ENCODE data around the gene DAB1.
"Not testable (repeated sequence)": the region's sequence is repeated elsewhere in the genome, so short reads cannot be mapped to it uniquely, and the experiment has no call there.

The DAB1 gene

GRCh38 chr1:57127976-57128375 is 295.9 kb downstream of the DAB1 start:
- DNase-seq (ENCODE audit: low read depth in 1 of 2, low spot score in 1 of 2) = no peak

- no peak for DNase-seq (ENCODE audit: low read depth in 1 of 2, low spot score in 1 of 2)
Observed at GRCh38 chr1:57124768-57125446, 299.0 kb downstream of the DAB1 start.

- DNase-seq (ENCODE audit: low read depth in 1 of 2, low spot score in 1 of 2) = no peak
Observed at GRCh38 chr1:57124170-57124569, 299.7 kb downstream of the DAB1 start.

- no peak for DNase-seq (ENCODE audit: low read depth in 1 of 2, low spot score in 1 of 2)
Observed at GRCh38 chr1:57122031-57122430, 301.8 kb downstream of the DAB1 start.

- DNase-seq (ENCODE audit: low read depth in 1 of 2, low spot score in 1 of 2) = no peak
Observed at GRCh38 chr1:57118948-57119603, 304.8 kb downstream of the DAB1 start.

GRCh38 chr1:57117753-57118152 is 306.1 kb downstream of the DAB1 start:
- no peak for DNase-seq (ENCODE audit: low read depth in 1 of 2, low spot score in 1 of 2)

- DNase-seq (ENCODE audit: low read depth in 1 of 2, low spot score in 1 of 2) = no peak
Observed at GRCh38 chr1:57116871-57117270, 307.0 kb downstream of the DAB1 start.

GRCh38 chr1:57115030-57115614 is 308.7 kb downstream of the DAB1 start:
- no peak for DNase-seq (ENCODE audit: low read depth in 1 of 2, low spot score in 1 of 2)

- DNase-seq (ENCODE audit: low read depth in 1 of 2, low spot score in 1 of 2) = no peak
Observed at GRCh38 chr1:57112148-57112547, 311.7 kb downstream of the DAB1 start.

- DNase-seq (ENCODE audit: low read depth in 1 of 2, low spot score in 1 of 2) = no peak
Observed at GRCh38 chr1:57111175-57111574, 312.7 kb downstream of the DAB1 start.

- no peak for DNase-seq (ENCODE audit: low read depth in 1 of 2, low spot score in 1 of 2)
Observed at GRCh38 chr1:57109883-57110282, 314.0 kb downstream of the DAB1 start.

GRCh38 chr1:57109247-57109646 is 314.6 kb downstream of the DAB1 start:
- DNase-seq (ENCODE audit: low read depth in 1 of 2, low spot score in 1 of 2) = no peak

GRCh38 chr1:57106296-57106695 is 317.6 kb downstream of the DAB1 start:
- no peak for DNase-seq (ENCODE audit: low read depth in 1 of 2, low spot score in 1 of 2)

GRCh38 chr1:57102561-57103326 is 321.1 kb downstream of the DAB1 start:
- DNase-seq (ENCODE audit: low read depth in 1 of 2, low spot score in 1 of 2) = no peak

- DNase-seq (ENCODE audit: low read depth in 1 of 2, low spot score in 1 of 2) = no peak
Observed at GRCh38 chr1:57101209-57101608, 322.7 kb downstream of the DAB1 start.

- DNase-seq (ENCODE audit: low read depth in 1 of 2, low spot score in 1 of 2) = no peak
Observed at GRCh38 chr1:57094749-57095148, 329.1 kb downstream of the DAB1 start.

- DNase-seq (ENCODE audit: low read depth in 1 of 2, low spot score in 1 of 2) = no peak
Observed at GRCh38 chr1:57093122-57093521, 330.7 kb downstream of the DAB1 start.

GRCh38 chr1:57091642-57092041 is 332.2 kb downstream of the DAB1 start:
- DNase-seq (ENCODE audit: low read depth in 1 of 2, low spot score in 1 of 2) = no peak

- no peak for DNase-seq (ENCODE audit: low read depth in 1 of 2, low spot score in 1 of 2)
Observed at GRCh38 chr1:57089855-57090254, 334.0 kb downstream of the DAB1 start.

- DNase-seq (ENCODE audit: low read depth in 1 of 2, low spot score in 1 of 2) = no peak
Observed at GRCh38 chr1:57089221-57089620, 334.6 kb downstream of the DAB1 start.

- no peak for DNase-seq (ENCODE audit: low read depth in 1 of 2, low spot score in 1 of 2)
Observed at GRCh38 chr1:57088653-57089052, 335.2 kb downstream of the DAB1 start.

- DNase-seq (ENCODE audit: low read depth in 1 of 2, low spot score in 1 of 2) = not testable (repeated sequence)
Observed at GRCh38 chr1:57087660-57088059, 336.2 kb downstream of the DAB1 start.

Data from activated T-helper 1 cell treated with anti-CD3 and anti-CD28 coated beads, Interleukin-2, amount 50 U/mL, for 16 hours (primary cell).